ENCODE measurements around the gene DUT.

DNA sequence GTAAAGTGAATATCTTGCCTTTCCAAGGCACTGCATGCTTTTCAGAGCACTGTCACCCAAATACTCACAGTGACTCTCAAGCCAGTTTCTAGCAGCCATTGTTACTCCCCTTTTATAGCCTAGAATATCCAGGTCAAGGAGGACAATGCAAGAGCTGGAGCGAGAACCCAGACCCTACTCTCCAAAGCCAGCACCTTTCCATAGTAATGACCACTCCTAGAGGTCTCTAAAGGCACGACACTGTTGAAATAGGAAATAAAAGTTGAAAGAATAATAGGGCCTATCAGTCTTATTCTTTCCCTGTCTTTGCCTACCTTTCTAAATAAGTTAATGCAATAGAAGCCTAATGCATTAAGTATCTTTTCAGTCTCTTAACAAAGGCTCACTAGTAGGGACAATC lies 33.6 kb upstream of the DUT start:
- TF ChIP-seq, protein P1, sequence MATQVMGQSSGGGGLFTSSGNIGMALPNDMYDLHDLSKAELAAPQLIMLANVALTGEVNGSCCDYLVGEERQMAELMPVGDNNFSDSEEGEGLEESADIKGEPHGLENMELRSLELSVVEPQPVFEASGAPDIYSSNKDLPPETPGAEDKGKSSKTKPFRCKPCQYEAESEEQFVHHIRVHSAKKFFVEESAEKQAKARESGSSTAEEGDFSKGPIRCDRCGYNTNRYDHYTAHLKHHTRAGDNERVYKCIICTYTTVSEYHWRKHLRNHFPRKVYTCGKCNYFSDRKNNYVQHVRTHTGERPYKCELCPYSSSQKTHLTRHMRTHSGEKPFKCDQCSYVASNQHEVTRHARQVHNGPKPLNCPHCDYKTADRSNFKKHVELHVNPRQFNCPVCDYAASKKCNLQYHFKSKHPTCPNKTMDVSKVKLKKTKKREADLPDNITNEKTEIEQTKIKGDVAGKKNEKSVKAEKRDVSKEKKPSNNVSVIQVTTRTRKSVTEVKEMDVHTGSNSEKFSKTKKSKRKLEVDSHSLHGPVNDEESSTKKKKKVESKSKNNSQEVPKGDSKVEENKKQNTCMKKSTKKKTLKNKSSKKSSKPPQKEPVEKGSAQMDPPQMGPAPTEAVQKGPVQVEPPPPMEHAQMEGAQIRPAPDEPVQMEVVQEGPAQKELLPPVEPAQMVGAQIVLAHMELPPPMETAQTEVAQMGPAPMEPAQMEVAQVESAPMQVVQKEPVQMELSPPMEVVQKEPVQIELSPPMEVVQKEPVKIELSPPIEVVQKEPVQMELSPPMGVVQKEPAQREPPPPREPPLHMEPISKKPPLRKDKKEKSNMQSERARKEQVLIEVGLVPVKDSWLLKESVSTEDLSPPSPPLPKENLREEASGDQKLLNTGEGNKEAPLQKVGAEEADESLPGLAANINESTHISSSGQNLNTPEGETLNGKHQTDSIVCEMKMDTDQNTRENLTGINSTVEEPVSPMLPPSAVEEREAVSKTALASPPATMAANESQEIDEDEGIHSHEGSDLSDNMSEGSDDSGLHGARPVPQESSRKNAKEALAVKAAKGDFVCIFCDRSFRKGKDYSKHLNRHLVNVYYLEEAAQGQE (IDR thresholded peaks at IDR 0.05; ENCODE audit: insufficient read depth in 1 of 2, low read depth in 2 of 2, low read length in 2 of 2): no peak
- no peak for TF ChIP-seq POLR2AphosphoS5 (IDR thresholded peaks at IDR 0.05; ENCODE audit: low read depth, low read length)
- TF ChIP-seq SIN3A (IDR thresholded peaks at IDR 0.05; ENCODE audit: borderline replicate concordance, insufficient read depth, low read length): no peak
